Measurements from ENCODE around the gene SNX11. TPM values are rescaled to one million over a fixed set of nuclear protein-coding genes. Genes with fewer than 3 reads are reported as not detected.
A peak's percentile ranks its signal among the peaks of the same experiment; 100 is the strongest.

SNX11 gene
- total and polyA plus RNA-seq, 7 experiments from 2014 or later = 12.3 to 35.1 (median 16.8) TPM

DNA sequence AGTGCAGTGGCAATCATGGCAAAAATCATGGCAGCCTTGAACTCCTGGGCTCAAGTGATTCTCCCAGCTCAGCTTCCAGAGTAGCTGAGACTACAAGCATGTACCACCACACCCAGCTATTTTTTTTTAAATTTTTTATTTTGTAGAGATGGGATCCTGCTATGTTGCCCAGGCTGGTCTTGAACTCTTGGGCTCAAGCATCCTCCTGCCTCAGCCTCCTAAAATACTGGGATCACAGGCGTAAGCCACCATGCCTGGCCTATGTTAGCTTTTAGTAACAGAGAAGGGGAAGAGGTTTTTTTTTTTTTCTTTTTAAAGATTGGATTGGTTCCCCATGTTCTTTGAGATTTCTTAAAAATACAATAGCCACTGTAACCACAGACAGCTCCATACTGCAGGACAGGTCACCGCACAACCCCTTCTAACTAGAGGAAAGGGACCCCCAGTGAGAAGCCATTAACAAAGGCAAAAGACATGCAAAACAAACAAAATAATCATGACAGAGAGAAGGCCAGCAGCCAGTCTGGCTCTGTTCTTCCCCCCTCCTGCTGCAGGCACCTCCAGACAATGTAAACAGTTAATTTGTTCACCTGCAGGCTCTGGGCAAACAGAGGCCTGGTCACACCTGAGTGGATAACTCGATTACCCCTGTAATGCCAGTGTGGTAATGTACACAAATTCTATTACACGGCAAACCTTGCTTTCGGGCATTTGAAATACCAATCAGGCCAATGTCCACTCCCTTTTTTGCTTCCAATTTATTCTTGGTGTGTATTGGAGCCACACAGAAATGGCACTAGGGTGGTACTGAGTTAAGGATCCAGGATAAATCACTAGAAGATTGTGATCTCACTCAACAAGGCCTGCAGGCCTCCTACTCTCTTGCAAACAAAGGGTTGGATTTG, 52.9 kb downstream of the SNX11 start:
- no peaks in the 10 kb centered on the region for H3K9me3 Mint-ChIP-seq
- H3K9me3 ChIP-seq (ENCODE audit: control insufficient read depth in 2 of 3, low read length in 3 of 3) = no peaks in the 10 kb centered on the region
- H3K27me3 Mint-ChIP-seq = no peaks in the 10 kb centered on the region
- H3K27ac Mint-ChIP-seq = peak overlapping the region in 3 of 9 donors; percentile 8 to 16 (median 15)
- no peaks in the 10 kb centered on the region for H3K4me1 ChIP-seq (ENCODE audit: control insufficient read depth in 2 of 2, insufficient read depth in 2 of 2, low read length in 2 of 2)
- intact Hi-C loops (cut with micrococcal nuclease) = loop anchor here in 1 of 2 donors (2.0 kb wide), 1 partner anchor 20 kb away; no protein-coding TSS in a partner anchor
- no peak overlapping the region for H3K27ac ChIP-seq (ENCODE audit: low read depth, low read length)
- H3K36me3 ChIP-seq (ENCODE audit: control insufficient read depth in 2 of 3, insufficient read depth in 3 of 3, low read length in 3 of 3) = peaks cover 6 to 69% (median 18%) of the 10 kb centered on the region in 3 experiments
- ATAC-seq (no peak), DNase-seq (no peak)
- H3K4me1 Mint-ChIP-seq = peaks cover 0 to 19% (median 5%) of the 10 kb centered on the region in 7 donors
- H3K4me3 ChIP-seq (ENCODE audit: low read length) = no peak overlapping the region
- POLR2A ChIA-PET = interaction anchor here (0.6 kb wide), 2 partner anchors 47 to 783 kb away, joined by 5 to 9 read pairs; no protein-coding TSS in a partner anchor
- H3K36me3 Mint-ChIP-seq = peaks cover 0 to 37% (median 13%) of the 10 kb centered on the region in 5 donors
- H3K4me3 Mint-ChIP-seq = no peak overlapping the region
- no peaks in the 10 kb centered on the region for H3K27me3 ChIP-seq (ENCODE audit: control insufficient read depth in 2 of 2, insufficient read depth in 2 of 2, low read length in 2 of 2)
- CTCF ChIA-PET = no interaction called here

- DNase-seq = no peak
- no peak overlapping the region for H3K4me3 Mint-ChIP-seq
- intact Hi-C loops (cut with micrococcal nuclease) = loop anchor here in 1 of 2 donors (2.0 kb wide), 1 partner anchor 19 kb away; no protein-coding TSS in a partner anchor
- ChIA-PET POLR2A (no interaction called here), CTCF (interaction anchor here (0.7 kb wide), 1 partner anchor 10 kb away, joined by 3 read pairs; no protein-coding TSS in a partner anchor)
- H3K9me3 Mint-ChIP-seq = no peaks in the 10 kb centered on the region
- H3K27ac Mint-ChIP-seq = peak overlapping the region in 2 of 9 donors; percentile 8 to 16
- no peak for ATAC-seq
- peaks cover 0 to 19% (median 5%) of the 10 kb centered on the region in 7 donors for H3K4me1 Mint-ChIP-seq
- H3K4me1 ChIP-seq (ENCODE audit: control insufficient read depth in 2 of 2, insufficient read depth in 2 of 2, low read length in 2 of 2) = no peaks in the 10 kb centered on the region
- H3K4me3 ChIP-seq (ENCODE audit: low read length) = no peak overlapping the region
- H3K27ac ChIP-seq (ENCODE audit: low read depth, low read length) = no peak overlapping the region
- peaks cover 0 to 35% (median 13%) of the 10 kb centered on the region in 5 donors for H3K36me3 Mint-ChIP-seq
- H3K27me3 Mint-ChIP-seq = no peaks in the 10 kb centered on the region
- peaks cover 0 to 66% (median 18%) of the 10 kb centered on the region in 3 experiments for H3K36me3 ChIP-seq (ENCODE audit: control insufficient read depth in 2 of 3, insufficient read depth in 3 of 3, low read length in 3 of 3)
- no peaks in the 10 kb centered on the region for H3K9me3 ChIP-seq (ENCODE audit: control insufficient read depth in 2 of 3, low read length in 3 of 3)
- H3K27me3 ChIP-seq (ENCODE audit: control insufficient read depth in 2 of 2, insufficient read depth in 2 of 2, low read length in 2 of 2) = no peaks in the 10 kb centered on the region
These were observed 53.8 kb downstream of the SNX11 start for GRCh38 chr17:48161127-48161905.

DNA sequence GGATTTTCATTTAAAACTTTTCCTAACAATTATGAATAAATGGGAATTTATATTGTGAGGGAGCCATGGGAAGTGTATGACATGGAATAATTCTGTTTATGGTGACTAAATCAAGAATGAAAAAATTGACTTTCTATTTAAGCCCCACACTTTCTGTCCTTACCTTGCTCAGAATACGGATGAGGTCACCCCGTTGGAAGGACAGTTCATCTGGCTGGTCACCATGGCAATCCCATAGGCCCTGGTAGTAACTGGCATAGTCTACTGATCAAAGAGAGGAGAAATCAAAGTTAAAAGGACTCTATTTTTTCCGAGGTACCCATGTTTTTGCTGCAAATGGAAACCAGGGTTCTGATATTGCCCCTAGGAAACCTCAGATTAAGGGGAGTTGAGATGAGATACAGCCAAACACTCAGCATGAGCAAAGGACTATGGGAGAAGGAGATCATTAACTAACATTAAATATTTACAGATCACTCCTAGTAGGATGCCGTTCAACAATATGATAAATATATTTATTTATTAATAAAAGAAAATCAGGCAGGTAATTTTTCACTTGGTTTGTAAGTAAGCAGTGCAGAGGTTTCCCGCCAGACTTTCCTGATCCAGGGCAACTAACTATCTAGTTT, 54.9 kb downstream of the SNX11 start:
- Histone ChIP-seq H3K27me3 (ENCODE audit: control insufficient read depth in 2 of 2, insufficient read depth in 2 of 2, low read length in 2 of 2) (no peaks in the 10 kb centered on the region), H3K9me3 (ENCODE audit: control insufficient read depth in 2 of 3, low read length in 3 of 3) (no peaks in the 10 kb centered on the region), H3K36me3 (ENCODE audit: control insufficient read depth in 2 of 3, insufficient read depth in 3 of 3, low read length in 3 of 3) (peaks cover 0 to 64% (median 18%) of the 10 kb centered on the region in 3 experiments), H3K27ac (ENCODE audit: low read depth, low read length) (no peak overlapping the region), H3K4me3 (ENCODE audit: low read length) (no peak overlapping the region), H3K4me1 (ENCODE audit: control insufficient read depth in 2 of 2, insufficient read depth in 2 of 2, low read length in 2 of 2) (no peaks in the 10 kb centered on the region)
- H3K27me3 Mint-ChIP-seq = no peaks in the 10 kb centered on the region
- H3K9me3 Mint-ChIP-seq = peaks cover 0 to 2% (median 0%) of the 10 kb centered on the region in 11 donors
- H3K27ac Mint-ChIP-seq = peak overlapping the region in 1 of 9 donors; percentile 59
- ChIA-PET POLR2A (no interaction called here), CTCF (interaction anchor here (1.0 kb wide), 1 partner anchor 8 kb away, joined by 6 read pairs; no protein-coding TSS in a partner anchor)
- H3K4me1 Mint-ChIP-seq = peaks cover 0 to 23% (median 5%) of the 10 kb centered on the region in 7 donors
- intact Hi-C loops (cut with micrococcal nuclease) = no loop called here
- ATAC-seq = no peak
- no peak overlapping the region for H3K4me3 Mint-ChIP-seq
- no peak for DNase-seq
- H3K36me3 Mint-ChIP-seq = peaks cover 0 to 36% (median 13%) of the 10 kb centered on the region in 5 donors

GRCh38 chr17:48162946-48163506, 55.5 kb downstream of the SNX11 start:
- H3K27ac Mint-ChIP-seq = peak overlapping the region in 8 of 9 donors; percentile 9 to 63 (median 32)
- DNase-seq = no peak
- no peaks in the 10 kb centered on the region for H3K27me3 Mint-ChIP-seq
- Histone ChIP-seq H3K36me3 (ENCODE audit: control insufficient read depth in 2 of 3, insufficient read depth in 3 of 3, low read length in 3 of 3) (peaks cover 0 to 70% (median 18%) of the 10 kb centered on the region in 3 experiments), H3K4me1 (ENCODE audit: control insufficient read depth in 2 of 2, insufficient read depth in 2 of 2, low read length in 2 of 2) (no peaks in the 10 kb centered on the region), H3K27ac (ENCODE audit: low read depth, low read length) (no peak overlapping the region), H3K9me3 (ENCODE audit: control insufficient read depth in 2 of 3, low read length in 3 of 3) (no peaks in the 10 kb centered on the region), H3K4me3 (ENCODE audit: low read length) (no peak overlapping the region), H3K27me3 (ENCODE audit: control insufficient read depth in 2 of 2, insufficient read depth in 2 of 2, low read length in 2 of 2) (no peaks in the 10 kb centered on the region)
- H3K9me3 Mint-ChIP-seq = peaks cover 0 to 2% (median 0%) of the 10 kb centered on the region in 11 donors
- POLR2A ChIA-PET = no interaction called here
- intact Hi-C loops (cut with micrococcal nuclease) = no loop called here
- H3K36me3 Mint-ChIP-seq = peaks cover 0 to 39% (median 13%) of the 10 kb centered on the region in 5 donors
- peaks cover 0 to 29% (median 5%) of the 10 kb centered on the region in 7 donors for H3K4me1 Mint-ChIP-seq
- H3K4me3 Mint-ChIP-seq = no peak overlapping the region
- no peak for ATAC-seq
- CTCF ChIA-PET = interaction anchor here (1.0 kb wide), 1 partner anchor 9 kb away, joined by 6 read pairs; no protein-coding TSS in a partner anchor

DNA sequence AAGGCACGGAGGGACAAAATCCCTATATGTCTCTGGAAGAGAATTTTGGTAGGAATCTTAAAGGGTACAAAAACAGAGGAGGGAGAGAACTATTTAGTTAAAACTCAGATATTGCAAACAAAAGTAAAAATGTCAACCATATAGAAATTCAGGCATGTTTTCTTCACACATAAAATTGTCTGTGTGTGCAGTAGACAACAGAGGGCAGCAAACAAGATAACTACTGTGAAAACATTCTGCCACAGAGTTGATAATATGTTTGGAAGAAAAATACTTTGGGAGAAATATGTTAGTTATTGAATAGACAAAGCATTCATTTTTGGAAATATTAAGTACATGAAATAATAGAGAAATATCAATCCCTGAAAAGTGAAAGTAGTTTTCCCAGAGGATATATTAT, 56.2 kb downstream of the SNX11 start:
- Mint-ChIP-seq H3K36me3 (peaks cover 0 to 39% (median 13%) of the 10 kb centered on the region in 5 donors), H3K9me3 (peaks cover 0 to 2% (median 0%) of the 10 kb centered on the region in 11 donors), H3K4me3 (no peak overlapping the region), H3K4me1 (peaks cover 0 to 33% (median 6%) of the 10 kb centered on the region in 7 donors), H3K27me3 (no peaks in the 10 kb centered on the region), H3K27ac (peak overlapping the region in 5 of 9 donors; percentile 9 to 72 (median 45))
- Histone ChIP-seq H3K36me3 (ENCODE audit: control insufficient read depth in 2 of 3, insufficient read depth in 3 of 3, low read length in 3 of 3) (peaks cover 0 to 73% (median 20%) of the 10 kb centered on the region in 3 experiments), H3K9me3 (ENCODE audit: control insufficient read depth in 2 of 3, low read length in 3 of 3) (no peaks in the 10 kb centered on the region), H3K27me3 (ENCODE audit: control insufficient read depth in 2 of 2, insufficient read depth in 2 of 2, low read length in 2 of 2) (no peaks in the 10 kb centered on the region), H3K4me1 (ENCODE audit: control insufficient read depth in 2 of 2, insufficient read depth in 2 of 2, low read length in 2 of 2) (no peaks in the 10 kb centered on the region), H3K4me3 (ENCODE audit: low read length) (no peak overlapping the region), H3K27ac (ENCODE audit: low read depth, low read length) (no peak overlapping the region)
- POLR2A ChIA-PET = no interaction called here
- ATAC-seq (no peak), DNase-seq (no peak)
- CTCF ChIA-PET = interaction anchor here (1.0 kb wide), 1 partner anchor 9 kb away, joined by 6 read pairs; no protein-coding TSS in a partner anchor
- intact Hi-C loops (cut with micrococcal nuclease) = no loop called here
